ENCODE data around the gene PILRB.
"Not testable (repeated sequence)": the region's sequence is repeated elsewhere in the genome, so short reads cannot be mapped to it uniquely, and the experiment has no call there.

Gene PILRB

GRCh38 chr7:100380196-100380595 lies 22.3 kb downstream of the PILRB start:
- no peak for DNase-seq

GRCh38 chr7:100381531-100382233 lies 23.8 kb downstream of the PILRB start:
- DNase-seq = not testable (repeated sequence)

GRCh38 chr7:100382234-100382853 lies 24.4 kb downstream of the PILRB start:
- DNase-seq = not testable (repeated sequence)

- no peak for DNase-seq
Observed at GRCh38 chr7:100384628-100385294, 26.8 kb downstream of the PILRB start.

GRCh38 chr7:100386940-100387339 lies 29.0 kb downstream of the PILRB start:
- no peak for DNase-seq

GRCh38 chr7:100387695-100388094 lies 29.8 kb downstream of the PILRB start:
- no peak for DNase-seq

GRCh38 chr7:100389437-100390088 lies 31.6 kb downstream of the PILRB start:
- no peak for DNase-seq

- no peak for DNase-seq
Observed at GRCh38 chr7:100390286-100391009, 32.5 kb downstream of the PILRB start.

- no peak for DNase-seq
Observed at GRCh38 chr7:100393233-100393905, 35.5 kb downstream of the PILRB start.

- DNase-seq = no peak
Observed at GRCh38 chr7:100394077-100394476, 36.2 kb downstream of the PILRB start.

GRCh38 chr7:100396421-100396982 lies 38.6 kb downstream of the PILRB start:
- DNase-seq = no peak

- DNase-seq = no peak
Observed at GRCh38 chr7:100397315-100398081, 39.6 kb downstream of the PILRB start.

- no peak for DNase-seq
Observed at GRCh38 chr7:100398239-100398638, 40.3 kb downstream of the PILRB start.

- no peak for DNase-seq
Observed at GRCh38 chr7:100400041-100400440, 42.1 kb downstream of the PILRB start.

- DNase-seq = no peak
Observed at GRCh38 chr7:100400656-100401055, 42.7 kb downstream of the PILRB start.

GRCh38 chr7:100401811-100402210 lies 43.9 kb downstream of the PILRB start:
- DNase-seq = no peak

GRCh38 chr7:100402241-100402640 lies 44.3 kb downstream of the PILRB start:
- DNase-seq = no peak

GRCh38 chr7:100406767-100407166 lies 48.9 kb downstream of the PILRB start:
- no peak for DNase-seq

- DNase-seq = peak; percentile 42
Observed at GRCh38 chr7:100407285-100408180, 49.6 kb downstream of the PILRB start.

- no peak for DNase-seq
Observed at GRCh38 chr7:100411101-100411500, 53.2 kb downstream of the PILRB start.
